GM23338 (cell line): Measurements from ENCODE around the gene POLR3E. TPM values are rescaled to one million over a fixed set of nuclear protein-coding genes. Genes with fewer than 3 reads are reported as not detected.

ENCODE experiments used
- ATAC-seq: fragments of 200-7000 bp; cut with Tn5 transposase; 3 replicates; pipeline ENCODE4 v1.9.1; 2020
- DNase-seq: peaks from one replicate; pipeline ENCODE4 v3.0.0-alpha.2; 2015; ENCODE audit warnings: low spot score
- H2AFZ ChIP-seq: fragments of 200-600 bp; sonication (generic); 2 replicates; pipeline ENCODE4 v1.8.0; 2016; ENCODE audit warnings: antibody characterized with exemption, mild to moderate bottlenecking, moderate library complexity
- H3F3A ChIP-seq: fragments of 200-600 bp; sonication (generic); replicated peaks from 2 replicates; pipeline ENCODE4 v1.8.0; 2017; ENCODE audit warnings: antibody characterized with exemption, mixed run types, low read depth
- H3K27ac ChIP-seq: fragments of 200-600 bp; sonication (generic); 2 replicates; pipeline ENCODE4 v1.6.1; 2016; ENCODE audit warnings: low read depth
- H3K27me3 ChIP-seq: fragments of 200-600 bp; sonication (generic); 2 replicates; pipeline ENCODE4 v1.8.0; 2016; ENCODE audit warnings: mild to moderate bottlenecking, mixed run types, moderate library complexity; ENCODE audit not compliant: insufficient read depth
- H3K36me3 ChIP-seq: fragments of 200-600 bp; sonication (generic); 2 replicates; pipeline ENCODE4 v1.8.0; 2016; ENCODE audit warnings: mild to moderate bottlenecking; ENCODE audit not compliant: insufficient read depth
- H3K4me1 ChIP-seq: fragments of 200-600 bp; sonication (generic); 2 replicates; pipeline ENCODE4 v1.8.0; 2016; ENCODE audit warnings: mild to moderate bottlenecking, moderate library complexity; ENCODE audit not compliant: insufficient read depth
- H3K4me2 ChIP-seq: fragments of 200-600 bp; sonication (generic); 2 replicates; pipeline ENCODE4 v1.7.1; 2017; ENCODE audit warnings: mixed run types
- H3K4me3 ChIP-seq: fragments of 200-600 bp; sonication (generic); 2 replicates; pipeline ENCODE4 v1.6.1; 2016; ENCODE audit warnings: mixed run types
- H3K79me2 ChIP-seq: fragments of 200-600 bp; sonication (generic); replicated peaks from 2 replicates; pipeline ENCODE4 v1.8.0; 2017; ENCODE audit warnings: mild to moderate bottlenecking; ENCODE audit not compliant: insufficient read depth
- H3K9me2 ChIP-seq: fragments of 200-600 bp; sonication (generic); 2 replicates; pipeline ENCODE4 v1.8.0; 2017; ENCODE audit not compliant: insufficient read depth
- H4K20me1 ChIP-seq: fragments of 200-600 bp; sonication (generic); replicated peaks from 2 replicates; pipeline ENCODE4 v1.8.0; 2017; ENCODE audit warnings: mild to moderate bottlenecking; ENCODE audit not compliant: insufficient read depth
- H3K27ac Mint-ChIP-seq: 2 replicates; pipeline ENCODE4 v1.8.0; 2020; ENCODE audit warnings: inconsistent platforms, mild to moderate bottlenecking, moderate library complexity, mixed read lengths
- H3K27me3 Mint-ChIP-seq: 3 replicates; pipeline ENCODE4 v1.8.0; 2022; ENCODE audit warnings: low read depth, mild to moderate bottlenecking, moderate library complexity, mixed read lengths, inconsistent platforms; ENCODE audit not compliant: insufficient read depth, poor library complexity
- H3K36me3 Mint-ChIP-seq: 3 replicates; pipeline ENCODE4 v1.8.0; 2021; ENCODE audit warnings: low read depth, mild to moderate bottlenecking, inconsistent platforms, moderate library complexity, mixed read lengths
- H3K4me1 Mint-ChIP-seq: 3 replicates; pipeline ENCODE4 v1.8.0; 2020; ENCODE audit warnings: mild to moderate bottlenecking, inconsistent platforms, mixed read lengths
- H3K4me3 Mint-ChIP-seq: 3 replicates; pipeline ENCODE4 v1.8.0; 2021; ENCODE audit warnings: moderate library complexity, mild to moderate bottlenecking, inconsistent platforms, mixed read lengths
- H3K9me3 Mint-ChIP-seq: 3 replicates; pipeline ENCODE4 v1.8.0; 2020; ENCODE audit warnings: moderate library complexity, mild to moderate bottlenecking, inconsistent platforms, mixed read lengths
- CREB1 ChIP-seq: fragments of 250-450 bp; sonication (Bioruptor Pico); IDR thresholded peaks from 2 replicates; pipeline ENCODE4 v1.5.0; 2020; ENCODE audit warnings: low read depth, mild to moderate bottlenecking, moderate library complexity
- ETS1 ChIP-seq: IDR thresholded peaks from 2 replicates; pipeline ENCODE4 v1.6.1; 2016; ENCODE audit warnings: antibody characterized with exemption
- EZH2phosphoT487 ChIP-seq: fragments of 200-600 bp; sonication (generic); IDR thresholded peaks from one replicate; pipeline ENCODE4 v1.8.1; 2018; ENCODE audit warnings: antibody characterized with exemption; ENCODE audit not compliant: unreplicated experiment
- JUNB ChIP-seq: IDR thresholded peaks from one replicate; pipeline ENCODE4 v1.6.1; 2016; ENCODE audit warnings: antibody characterized with exemption; ENCODE audit not compliant: unreplicated experiment
- NANOG ChIP-seq: IDR thresholded peaks from 2 replicates; pipeline ENCODE4 v1.6.1; 2016; ENCODE audit warnings: antibody characterized with exemption, borderline replicate concordance
- POLR2AphosphoS5 ChIP-seq: IDR thresholded peaks from 2 replicates; pipeline ENCODE4 v1.6.1; 2016; ENCODE audit warnings: antibody characterized with exemption, low read depth
- STAT1 ChIP-seq: IDR thresholded peaks from one replicate; pipeline ENCODE4 v1.6.1; 2016; ENCODE audit warnings: antibody characterized with exemption; ENCODE audit not compliant: unreplicated experiment
- ZNF114 ChIP-seq: fragments of 250-450 bp; sonication (Bioruptor Pico); IDR thresholded peaks from 2 replicates; pipeline ENCODE4 v1.5.0; 2020; ENCODE audit warnings: mild to moderate bottlenecking, moderate library complexity
- ZNF331 ChIP-seq: fragments of 250-450 bp; sonication (Bioruptor Pico); IDR thresholded peaks from 2 replicates; pipeline ENCODE4 v1.5.0; 2020; ENCODE audit warnings: low read depth, mild to moderate bottlenecking, moderate library complexity
- polyA plus RNA-seq: library from polyadenylated mRNA; unstranded; fragments of >200 nt; fragmentation: Nextera tagmentation; extraction: Ambion mirVana; gene quantifications from 2 replicates; pipeline ENCODE4 v1.2.1, GENCODE V29; 2016
- total RNA-seq: library from RNA; depleted of rRNA; stranded (reverse); fragments of >200 nt; shearing (Covaris generic); gene quantifications from 2 replicates; pipeline ENCODE4 v1.2.3, GENCODE V29; 2014
- TF ChIP-seq, protein P1 (sequence below): IDR thresholded peaks from one replicate; pipeline ENCODE4 v1.6.1; 2018; ENCODE audit warnings: antibody characterized with exemption; ENCODE audit not compliant: unreplicated experiment
- TF ChIP-seq, protein P2 (sequence below), 2 experiments: fragments of 200-600 bp in 1 of 2; sonication (generic) in 1 of 2; conservative IDR thresholded peaks; 2 replicates each; pipeline versions ENCODE4 v1.5.1 to v1.6.1; 2016 to 2017; ENCODE audit warnings: antibody characterized with exemption in 2 of 2, low read depth in 2 of 2, mild to moderate bottlenecking in 2 of 2, moderate library complexity in 1 of 2
- TF ChIP-seq, protein P3 (sequence below): fragments of 250-450 bp; sonication (Bioruptor Pico); IDR thresholded peaks from 2 replicates; pipeline ENCODE4 v1.5.0; 2020; ENCODE audit warnings: mild to moderate bottlenecking, moderate library complexity

Gene POLR3E
- total and polyA plus RNA-seq, 2 experiments from 2014 or later, result 62.7 to 141 TPM

- TF ChIP-seq, protein P1, sequence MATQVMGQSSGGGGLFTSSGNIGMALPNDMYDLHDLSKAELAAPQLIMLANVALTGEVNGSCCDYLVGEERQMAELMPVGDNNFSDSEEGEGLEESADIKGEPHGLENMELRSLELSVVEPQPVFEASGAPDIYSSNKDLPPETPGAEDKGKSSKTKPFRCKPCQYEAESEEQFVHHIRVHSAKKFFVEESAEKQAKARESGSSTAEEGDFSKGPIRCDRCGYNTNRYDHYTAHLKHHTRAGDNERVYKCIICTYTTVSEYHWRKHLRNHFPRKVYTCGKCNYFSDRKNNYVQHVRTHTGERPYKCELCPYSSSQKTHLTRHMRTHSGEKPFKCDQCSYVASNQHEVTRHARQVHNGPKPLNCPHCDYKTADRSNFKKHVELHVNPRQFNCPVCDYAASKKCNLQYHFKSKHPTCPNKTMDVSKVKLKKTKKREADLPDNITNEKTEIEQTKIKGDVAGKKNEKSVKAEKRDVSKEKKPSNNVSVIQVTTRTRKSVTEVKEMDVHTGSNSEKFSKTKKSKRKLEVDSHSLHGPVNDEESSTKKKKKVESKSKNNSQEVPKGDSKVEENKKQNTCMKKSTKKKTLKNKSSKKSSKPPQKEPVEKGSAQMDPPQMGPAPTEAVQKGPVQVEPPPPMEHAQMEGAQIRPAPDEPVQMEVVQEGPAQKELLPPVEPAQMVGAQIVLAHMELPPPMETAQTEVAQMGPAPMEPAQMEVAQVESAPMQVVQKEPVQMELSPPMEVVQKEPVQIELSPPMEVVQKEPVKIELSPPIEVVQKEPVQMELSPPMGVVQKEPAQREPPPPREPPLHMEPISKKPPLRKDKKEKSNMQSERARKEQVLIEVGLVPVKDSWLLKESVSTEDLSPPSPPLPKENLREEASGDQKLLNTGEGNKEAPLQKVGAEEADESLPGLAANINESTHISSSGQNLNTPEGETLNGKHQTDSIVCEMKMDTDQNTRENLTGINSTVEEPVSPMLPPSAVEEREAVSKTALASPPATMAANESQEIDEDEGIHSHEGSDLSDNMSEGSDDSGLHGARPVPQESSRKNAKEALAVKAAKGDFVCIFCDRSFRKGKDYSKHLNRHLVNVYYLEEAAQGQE, result no peak
- TF ChIP-seq EZH2phosphoT487, result no peak
Measured at GRCh38 chr16:22264786-22265185, 32.4 kb upstream of the POLR3E start (continued).

- no peak for DNase-seq
- Mint-ChIP-seq H3K36me3 (peaks cover 22% of the 10 kb centered on the region), H3K27me3 (peaks cover 6% of the 10 kb centered on the region), H3K27ac (no peak overlapping the region), H3K4me1 (no peaks in the 10 kb centered on the region), H3K9me3 (no peaks in the 10 kb centered on the region; the same call in 2 of the 3 replicates), H3K4me3 (no peak overlapping the region)
- no peaks in the 10 kb centered on the region for H3K79me2 ChIP-seq
- no peaks in the 10 kb centered on the region for H3K4me1 ChIP-seq
- no peaks in the 10 kb centered on the region for H3F3A ChIP-seq
- H3K27ac ChIP-seq, result no peak overlapping the region
- no peaks in the 10 kb centered on the region for H3K27me3 ChIP-seq
- no peak overlapping the region for H3K4me3 ChIP-seq
- H3K36me3 ChIP-seq, result peaks cover 5% of the 10 kb centered on the region
- H2AFZ ChIP-seq, result no peak overlapping the region
- no peaks in the 10 kb centered on the region for H4K20me1 ChIP-seq
- ATAC-seq, result no peak
- H3K4me2 ChIP-seq, result no peak overlapping the region
- no peaks in the 10 kb centered on the region for H3K9me2 ChIP-seq
- TF ChIP-seq STAT1 (no peak), EZH2phosphoT487 (no peak), ZNF114 (CRISPR knock-in tag) (no peak), NANOG (no peak), JUNB (no peak), ETS1 (no peak), CREB1 (CRISPR knock-in tag) (no peak), POLR2AphosphoS5 (no peak), ZNF331 (CRISPR knock-in tag) (no peak)
- TF ChIP-seq, protein P2, sequence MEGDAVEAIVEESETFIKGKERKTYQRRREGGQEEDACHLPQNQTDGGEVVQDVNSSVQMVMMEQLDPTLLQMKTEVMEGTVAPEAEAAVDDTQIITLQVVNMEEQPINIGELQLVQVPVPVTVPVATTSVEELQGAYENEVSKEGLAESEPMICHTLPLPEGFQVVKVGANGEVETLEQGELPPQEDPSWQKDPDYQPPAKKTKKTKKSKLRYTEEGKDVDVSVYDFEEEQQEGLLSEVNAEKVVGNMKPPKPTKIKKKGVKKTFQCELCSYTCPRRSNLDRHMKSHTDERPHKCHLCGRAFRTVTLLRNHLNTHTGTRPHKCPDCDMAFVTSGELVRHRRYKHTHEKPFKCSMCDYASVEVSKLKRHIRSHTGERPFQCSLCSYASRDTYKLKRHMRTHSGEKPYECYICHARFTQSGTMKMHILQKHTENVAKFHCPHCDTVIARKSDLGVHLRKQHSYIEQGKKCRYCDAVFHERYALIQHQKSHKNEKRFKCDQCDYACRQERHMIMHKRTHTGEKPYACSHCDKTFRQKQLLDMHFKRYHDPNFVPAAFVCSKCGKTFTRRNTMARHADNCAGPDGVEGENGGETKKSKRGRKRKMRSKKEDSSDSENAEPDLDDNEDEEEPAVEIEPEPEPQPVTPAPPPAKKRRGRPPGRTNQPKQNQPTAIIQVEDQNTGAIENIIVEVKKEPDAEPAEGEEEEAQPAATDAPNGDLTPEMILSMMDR (conservative IDR thresholded peaks at IDR 0.05; ENCODE audit: low read depth in 2 of 2), result no peak
- TF ChIP-seq, protein P3, sequence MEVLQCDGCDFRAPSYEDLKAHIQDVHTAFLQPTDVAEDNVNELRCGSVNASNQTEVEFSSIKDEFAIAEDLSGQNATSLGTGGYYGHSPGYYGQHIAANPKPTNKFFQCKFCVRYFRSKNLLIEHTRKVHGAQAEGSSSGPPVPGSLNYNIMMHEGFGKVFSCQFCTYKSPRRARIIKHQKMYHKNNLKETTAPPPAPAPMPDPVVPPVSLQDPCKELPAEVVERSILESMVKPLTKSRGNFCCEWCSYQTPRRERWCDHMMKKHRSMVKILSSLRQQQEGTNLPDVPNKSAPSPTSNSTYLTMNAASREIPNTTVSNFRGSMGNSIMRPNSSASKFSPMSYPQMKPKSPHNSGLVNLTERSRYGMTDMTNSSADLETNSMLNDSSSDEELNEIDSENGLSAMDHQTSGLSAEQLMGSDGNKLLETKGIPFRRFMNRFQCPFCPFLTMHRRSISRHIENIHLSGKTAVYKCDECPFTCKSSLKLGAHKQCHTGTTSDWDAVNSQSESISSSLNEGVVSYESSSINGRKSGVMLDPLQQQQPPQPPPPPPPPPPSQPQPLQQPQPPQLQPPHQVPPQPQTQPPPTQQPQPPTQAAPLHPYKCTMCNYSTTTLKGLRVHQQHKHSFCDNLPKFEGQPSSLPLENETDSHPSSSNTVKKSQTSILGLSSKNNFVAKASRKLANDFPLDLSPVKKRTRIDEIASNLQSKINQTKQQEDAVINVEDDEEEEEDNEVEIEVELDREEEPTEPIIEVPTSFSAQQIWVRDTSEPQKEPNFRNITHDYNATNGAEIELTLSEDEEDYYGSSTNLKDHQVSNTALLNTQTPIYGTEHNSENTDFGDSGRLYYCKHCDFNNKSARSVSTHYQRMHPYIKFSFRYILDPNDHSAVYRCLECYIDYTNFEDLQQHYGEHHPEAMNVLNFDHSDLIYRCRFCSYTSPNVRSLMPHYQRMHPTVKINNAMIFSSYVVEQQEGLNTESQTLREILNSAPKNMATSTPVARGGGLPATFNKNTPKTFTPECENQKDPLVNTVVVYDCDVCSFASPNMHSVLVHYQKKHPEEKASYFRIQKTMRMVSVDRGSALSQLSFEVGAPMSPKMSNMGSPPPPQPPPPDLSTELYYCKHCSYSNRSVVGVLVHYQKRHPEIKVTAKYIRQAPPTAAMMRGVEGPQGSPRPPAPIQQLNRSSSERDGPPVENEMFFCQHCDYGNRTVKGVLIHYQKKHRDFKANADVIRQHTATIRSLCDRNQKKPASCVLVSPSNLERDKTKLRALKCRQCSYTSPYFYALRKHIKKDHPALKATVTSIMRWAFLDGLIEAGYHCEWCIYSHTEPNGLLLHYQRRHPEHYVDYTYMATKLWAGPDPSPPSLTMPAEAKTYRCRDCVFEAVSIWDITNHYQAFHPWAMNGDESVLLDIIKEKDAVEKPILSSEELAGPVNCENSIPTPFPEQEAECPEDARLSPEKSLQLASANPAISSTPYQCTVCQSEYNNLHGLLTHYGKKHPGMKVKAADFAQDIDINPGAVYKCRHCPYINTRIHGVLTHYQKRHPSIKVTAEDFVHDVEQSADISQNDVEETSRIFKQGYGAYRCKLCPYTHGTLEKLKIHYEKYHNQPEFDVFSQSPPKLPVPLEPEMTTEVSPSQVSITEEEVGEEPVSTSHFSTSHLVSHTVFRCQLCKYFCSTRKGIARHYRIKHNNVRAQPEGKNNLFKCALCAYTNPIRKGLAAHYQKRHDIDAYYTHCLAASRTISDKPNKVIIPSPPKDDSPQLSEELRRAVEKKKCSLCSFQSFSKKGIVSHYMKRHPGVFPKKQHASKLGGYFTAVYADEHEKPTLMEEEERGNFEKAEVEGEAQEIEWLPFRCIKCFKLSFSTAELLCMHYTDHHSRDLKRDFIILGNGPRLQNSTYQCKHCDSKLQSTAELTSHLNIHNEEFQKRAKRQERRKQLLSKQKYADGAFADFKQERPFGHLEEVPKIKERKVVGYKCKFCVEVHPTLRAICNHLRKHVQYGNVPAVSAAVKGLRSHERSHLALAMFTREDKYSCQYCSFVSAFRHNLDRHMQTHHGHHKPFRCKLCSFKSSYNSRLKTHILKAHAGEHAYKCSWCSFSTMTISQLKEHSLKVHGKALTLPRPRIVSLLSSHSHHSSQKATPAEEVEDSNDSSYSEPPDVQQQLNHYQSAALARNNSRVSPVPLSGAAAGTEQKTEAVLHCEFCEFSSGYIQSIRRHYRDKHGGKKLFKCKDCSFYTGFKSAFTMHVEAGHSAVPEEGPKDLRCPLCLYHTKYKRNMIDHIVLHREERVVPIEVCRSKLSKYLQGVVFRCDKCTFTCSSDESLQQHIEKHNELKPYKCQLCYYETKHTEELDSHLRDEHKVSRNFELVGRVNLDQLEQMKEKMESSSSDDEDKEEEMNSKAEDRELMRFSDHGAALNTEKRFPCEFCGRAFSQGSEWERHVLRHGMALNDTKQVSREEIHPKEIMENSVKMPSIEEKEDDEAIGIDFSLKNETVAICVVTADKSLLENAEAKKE, result no peak
Measured at GRCh38 chr16:22265351-22265750, 31.9 kb upstream of the POLR3E start.
